Bone marrow (tissue), 2 donors: ENCODE data around the gene PSMD5.
A peak's percentile ranks its signal among the peaks of the same experiment; 100 is the strongest.

ENCODE experiments used
- DNase-seq, 2 donors: peaks; one replicate each; lab custom pipeline; 2025; lab: John Stamatoyannopoulos, UW

The PSMD5 gene

GRCh38 chr9:120875195-120875565, 32.5 kb upstream of the PSMD5 start:
- DNase-seq = no peak

GRCh38 chr9:120874226-120875194, 31.8 kb upstream of the PSMD5 start:
- DNase-seq = no peak

- DNase-seq = no peak
These were observed 30.8 kb upstream of the PSMD5 start for GRCh38 chr9:120873512-120873911.

GRCh38 chr9:120872791-120873502, 30.2 kb upstream of the PSMD5 start:
- DNase-seq = no peak

GRCh38 chr9:120870206-120870605, 27.5 kb upstream of the PSMD5 start:
- no peak for DNase-seq

- no peak for DNase-seq
These were observed 27.0 kb upstream of the PSMD5 start for GRCh38 chr9:120869726-120870125.

- DNase-seq = no peak
These were observed 26.6 kb upstream of the PSMD5 start for GRCh38 chr9:120869360-120869687.

- peak; percentile 87 to 95 for DNase-seq
These were observed 26.1 kb upstream of the PSMD5 start for GRCh38 chr9:120868676-120869359.

- peak in 1 of 2 donors; percentile 64 for DNase-seq
These were observed 25.6 kb upstream of the PSMD5 start for GRCh38 chr9:120868339-120868675.

GRCh38 chr9:120867676-120868338, 25.1 kb upstream of the PSMD5 start:
- no peak for DNase-seq

GRCh38 chr9:120866651-120867050, 23.9 kb upstream of the PSMD5 start:
- DNase-seq = no peak

- no peak for DNase-seq
These were observed 23.1 kb upstream of the PSMD5 start for GRCh38 chr9:120865809-120866208.

GRCh38 chr9:120865176-120865575, 22.5 kb upstream of the PSMD5 start:
- no peak for DNase-seq

- DNase-seq = no peak
These were observed 22.0 kb upstream of the PSMD5 start for GRCh38 chr9:120864719-120865118.

GRCh38 chr9:120863833-120864232, 21.1 kb upstream of the PSMD5 start:
- DNase-seq = no peak

- DNase-seq = no peak
These were observed 19.7 kb upstream of the PSMD5 start for GRCh38 chr9:120862452-120862851.

- DNase-seq = no peak
These were observed 19.2 kb upstream of the PSMD5 start for GRCh38 chr9:120861935-120862334.

- DNase-seq = no peak
These were observed 17.4 kb upstream of the PSMD5 start for GRCh38 chr9:120860083-120860482.

- no peak for DNase-seq
These were observed 16.6 kb upstream of the PSMD5 start for GRCh38 chr9:120859361-120859760.

GRCh38 chr9:120857902-120858301, 15.2 kb upstream of the PSMD5 start:
- no peak for DNase-seq

- no peak for DNase-seq
These were observed 14.8 kb upstream of the PSMD5 start for GRCh38 chr9:120857481-120857880.

GRCh38 chr9:120856700-120857099, 14.0 kb upstream of the PSMD5 start:
- no peak for DNase-seq
